ENCODE data around the gene EIF2D.
A peak's percentile ranks its signal among the peaks of the same experiment; 100 is the strongest.
"Not testable (repeated sequence)": the region's sequence is repeated elsewhere in the genome, so short reads cannot be mapped to it uniquely, and the experiment has no call there.

EIF2D gene

DNA sequence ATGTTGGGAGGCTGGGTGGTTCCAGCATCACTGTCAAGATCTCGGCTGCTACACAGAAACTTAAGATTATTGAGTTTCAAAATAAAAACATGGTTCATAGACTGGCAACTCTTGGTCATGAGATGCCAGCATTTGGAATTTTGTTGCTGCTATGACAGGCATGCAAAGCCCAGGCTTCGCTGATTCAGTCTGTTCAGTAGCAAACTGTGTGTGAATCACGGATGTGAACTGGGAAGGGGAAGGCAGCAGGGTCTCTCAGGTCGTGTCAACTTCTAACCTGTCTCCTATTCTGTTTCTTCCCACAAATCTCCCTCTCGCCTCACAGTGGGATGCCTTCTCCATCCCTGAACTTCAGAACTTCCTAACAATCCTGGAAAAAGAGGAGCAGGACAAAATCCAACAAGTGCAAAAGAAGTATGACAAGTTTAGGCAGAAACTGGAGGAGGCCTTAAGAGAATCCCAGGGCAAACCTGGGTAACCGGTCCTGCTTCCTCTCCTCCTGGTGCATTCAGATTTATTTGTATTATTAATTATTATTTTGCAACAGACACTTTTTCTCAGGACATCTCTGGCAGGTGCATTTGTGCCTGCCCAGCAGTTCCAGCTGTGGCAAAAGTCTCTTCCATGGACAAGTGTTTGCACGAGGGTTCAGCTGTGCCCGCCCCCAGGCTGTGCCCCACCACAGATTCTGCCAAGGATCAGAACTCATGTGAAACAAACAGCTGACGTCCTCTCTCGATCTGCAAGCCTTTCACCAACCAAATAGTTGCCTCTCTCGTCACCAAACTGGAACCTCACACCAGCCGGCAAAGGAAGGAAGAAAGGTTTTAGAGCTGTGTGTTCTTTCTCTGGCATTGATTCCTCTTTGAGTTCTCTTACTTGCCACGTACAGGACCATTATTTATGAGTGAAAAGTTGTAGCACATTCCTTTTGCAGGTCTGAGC is 25.5 kb downstream of the EIF2D start:
- no peak for DNase-seq

DNA sequence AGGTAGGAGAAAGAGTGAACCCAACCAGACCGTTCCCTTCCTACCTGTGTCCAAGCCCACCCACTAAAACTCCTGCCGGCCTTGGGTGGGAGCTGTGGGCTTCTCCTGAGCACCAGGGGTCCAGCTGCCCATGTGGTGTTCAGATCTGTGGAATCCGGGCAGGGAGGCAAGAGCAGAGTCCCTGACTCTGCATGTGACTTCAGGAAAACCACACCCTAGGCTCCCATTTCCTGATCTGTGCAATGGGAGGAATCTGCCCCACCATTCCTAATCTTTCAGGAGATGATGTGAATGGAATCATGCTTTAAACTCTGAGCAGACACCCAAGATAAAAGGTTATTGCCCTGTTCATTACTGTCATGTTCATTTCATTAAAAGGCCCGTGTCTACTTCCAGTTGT is 27.6 kb downstream of the EIF2D start:
- no peak for DNase-seq

DNA sequence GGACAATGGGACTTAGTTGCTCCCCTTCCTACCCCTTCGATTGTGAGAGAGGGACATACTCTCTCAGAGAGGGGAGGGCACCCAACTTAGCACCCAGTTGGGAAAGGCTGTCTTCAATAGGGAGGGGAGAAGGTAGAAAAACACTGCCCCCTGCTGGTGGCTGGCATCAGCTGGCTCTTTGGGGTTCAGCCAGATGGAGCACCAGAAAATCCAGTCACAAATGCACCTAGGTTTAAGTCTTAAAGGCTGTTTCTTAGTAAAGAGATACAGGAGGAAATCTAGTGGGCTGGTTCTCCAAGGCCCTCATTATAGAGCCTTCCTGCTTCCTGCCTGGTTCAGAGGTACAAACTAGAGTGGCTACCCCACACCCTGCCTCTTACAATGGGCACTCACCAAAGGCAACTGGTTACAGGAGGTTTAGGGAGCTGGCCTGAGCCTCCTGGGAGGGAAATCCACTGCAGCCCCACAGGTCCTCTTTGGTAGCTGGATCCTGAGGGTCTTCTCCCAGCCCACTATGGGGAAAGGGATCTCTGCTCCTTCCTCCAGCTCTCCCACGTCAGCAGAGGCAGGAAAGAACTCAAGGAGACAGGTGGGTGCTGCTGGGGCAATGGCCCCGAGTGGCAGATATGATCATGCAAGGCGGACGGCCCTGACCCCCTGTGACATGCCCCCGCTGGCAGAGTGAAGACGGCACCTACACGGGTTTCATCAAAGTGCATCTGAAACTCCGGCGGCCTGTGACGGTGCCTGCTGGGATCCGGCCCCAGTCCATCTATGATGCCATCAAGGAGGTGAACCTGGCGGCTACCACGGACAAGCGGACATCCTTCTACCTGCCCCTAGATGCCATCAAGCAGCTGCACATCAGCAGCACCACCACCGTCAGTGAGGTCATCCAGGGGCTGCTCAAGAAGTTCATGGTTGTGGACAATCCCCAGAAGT is 28.3 kb downstream of the EIF2D start:
- peak; percentile 77 for DNase-seq

DNA sequence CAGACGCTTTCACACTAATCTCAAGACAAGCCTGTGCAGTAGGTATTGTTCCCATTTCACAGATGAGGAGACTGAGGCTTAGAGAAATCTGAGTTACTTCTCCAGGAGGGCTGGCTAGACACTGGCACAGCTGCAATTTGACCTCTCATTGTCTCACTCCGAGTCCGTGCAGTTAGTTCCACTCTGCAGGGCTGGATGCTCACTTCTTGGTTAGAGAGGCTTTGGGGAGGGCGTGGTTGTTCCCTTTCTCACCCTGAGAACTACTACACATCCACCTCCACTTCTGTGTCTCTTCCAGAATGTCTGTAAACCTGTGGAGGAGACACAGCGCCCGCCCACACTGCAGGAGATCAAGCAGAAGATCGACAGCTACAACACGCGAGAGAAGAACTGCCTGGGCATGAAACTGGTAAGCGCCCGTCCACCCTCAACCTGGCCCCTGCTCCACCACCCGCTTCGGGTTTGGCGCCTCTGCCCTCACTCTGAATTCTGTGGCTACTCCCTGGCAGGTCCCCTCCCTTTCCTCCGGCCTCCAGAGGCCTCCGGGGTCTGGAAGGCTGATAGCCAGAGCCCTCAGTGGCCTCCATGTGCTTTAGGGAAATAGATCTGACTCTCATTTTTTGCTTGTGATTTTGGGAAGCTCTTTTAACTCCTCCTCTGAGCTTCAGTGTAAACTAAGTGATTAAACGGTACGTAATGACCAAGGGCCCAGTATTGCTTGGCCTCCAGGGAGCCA is 29.1 kb downstream of the EIF2D start:
- no peak for DNase-seq

DNA sequence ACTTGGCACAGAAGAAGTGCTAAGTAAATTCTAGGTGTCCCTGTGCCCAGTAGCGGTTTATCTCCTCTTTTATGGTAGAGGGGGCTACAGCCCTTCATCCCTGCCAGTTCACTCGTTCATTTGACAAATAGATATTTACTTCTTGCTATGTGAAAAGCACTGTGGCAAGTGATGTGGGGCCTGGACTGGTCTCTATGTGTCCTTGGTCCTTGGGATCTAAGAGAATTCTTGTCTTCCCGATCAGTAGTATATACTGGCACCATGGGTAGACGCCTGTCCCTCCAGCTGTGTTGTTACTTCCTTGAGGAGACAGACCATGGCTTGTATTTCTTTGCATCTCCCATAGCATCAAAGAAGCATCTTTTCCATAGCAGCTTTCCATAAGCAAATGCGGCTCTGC is 29.7 kb downstream of the EIF2D start:
- no peak for DNase-seq

DNA sequence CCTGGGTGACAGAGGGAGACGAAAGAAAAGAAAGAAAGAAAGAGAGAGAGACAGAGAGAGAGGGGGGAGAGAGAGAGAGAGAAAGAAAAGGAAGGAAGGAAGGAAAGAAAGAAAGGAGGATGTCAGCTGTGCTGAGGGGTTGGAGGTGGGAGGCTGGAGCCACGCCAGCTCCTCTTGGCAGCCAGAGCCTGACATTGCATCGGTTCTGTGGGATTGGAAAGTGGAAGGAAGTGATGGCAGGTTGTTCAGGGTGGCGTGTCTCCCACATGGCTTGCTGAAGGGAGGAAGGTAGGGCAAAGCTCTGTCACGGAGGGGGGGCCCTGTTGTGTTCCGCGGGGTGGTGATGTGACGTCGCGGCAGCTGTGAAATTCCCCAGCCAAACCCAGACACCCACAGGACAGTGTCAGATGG is 30.7 kb downstream of the EIF2D start:
- no peak for DNase-seq

DNA sequence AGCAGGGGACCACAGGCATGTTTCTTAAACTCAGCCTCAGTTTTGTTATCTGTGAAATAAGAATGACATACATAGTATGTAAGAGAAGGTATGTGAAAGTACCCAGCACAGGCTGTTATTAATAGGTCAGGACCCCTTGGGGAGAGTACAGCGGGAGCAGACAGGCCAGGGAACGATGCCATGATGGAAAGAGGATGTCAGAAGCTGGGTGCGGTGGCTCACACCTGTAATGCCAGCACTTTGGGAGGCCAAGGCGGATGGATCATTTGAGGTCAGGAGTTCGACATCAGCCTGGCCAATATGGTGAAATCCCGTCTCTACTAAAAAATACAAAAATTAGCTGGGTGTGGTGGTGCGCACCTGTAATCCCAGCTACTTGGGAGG is 31.2 kb downstream of the EIF2D start:
- not testable (repeated sequence) for DNase-seq

DNA sequence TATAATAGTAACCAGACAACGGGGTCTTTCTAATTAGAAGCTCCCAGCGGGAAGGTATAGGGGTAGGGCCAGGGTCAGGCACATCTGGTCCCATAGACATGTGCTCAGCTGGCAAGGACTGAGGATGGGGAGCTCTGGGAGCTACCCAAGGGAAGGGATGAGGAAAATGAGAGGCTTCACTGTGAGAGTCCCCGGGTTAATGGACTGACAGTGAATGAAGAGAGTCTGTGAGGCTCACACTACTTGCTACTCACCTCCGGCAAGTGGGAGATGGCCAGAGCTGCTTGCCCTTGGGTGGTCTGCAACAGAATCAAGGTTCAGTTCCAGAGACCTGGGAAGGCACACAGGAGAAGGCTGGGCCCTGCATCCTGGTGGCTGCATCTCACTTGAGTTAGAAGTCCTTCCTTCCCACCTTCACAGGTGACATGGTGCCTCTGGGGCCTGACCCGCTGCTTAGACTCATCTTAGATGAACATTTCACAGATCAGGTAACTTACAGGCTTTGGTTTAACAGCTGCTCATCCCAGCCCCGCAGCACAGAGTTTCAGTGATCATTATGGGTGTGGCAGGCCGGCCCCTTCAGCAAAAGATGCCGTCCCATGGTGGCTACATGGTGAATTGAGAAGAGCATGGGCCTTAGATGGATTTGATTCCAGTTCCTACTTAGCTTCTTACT is 31.7 kb downstream of the EIF2D start:
- DNase-seq, result no peak

DNA sequence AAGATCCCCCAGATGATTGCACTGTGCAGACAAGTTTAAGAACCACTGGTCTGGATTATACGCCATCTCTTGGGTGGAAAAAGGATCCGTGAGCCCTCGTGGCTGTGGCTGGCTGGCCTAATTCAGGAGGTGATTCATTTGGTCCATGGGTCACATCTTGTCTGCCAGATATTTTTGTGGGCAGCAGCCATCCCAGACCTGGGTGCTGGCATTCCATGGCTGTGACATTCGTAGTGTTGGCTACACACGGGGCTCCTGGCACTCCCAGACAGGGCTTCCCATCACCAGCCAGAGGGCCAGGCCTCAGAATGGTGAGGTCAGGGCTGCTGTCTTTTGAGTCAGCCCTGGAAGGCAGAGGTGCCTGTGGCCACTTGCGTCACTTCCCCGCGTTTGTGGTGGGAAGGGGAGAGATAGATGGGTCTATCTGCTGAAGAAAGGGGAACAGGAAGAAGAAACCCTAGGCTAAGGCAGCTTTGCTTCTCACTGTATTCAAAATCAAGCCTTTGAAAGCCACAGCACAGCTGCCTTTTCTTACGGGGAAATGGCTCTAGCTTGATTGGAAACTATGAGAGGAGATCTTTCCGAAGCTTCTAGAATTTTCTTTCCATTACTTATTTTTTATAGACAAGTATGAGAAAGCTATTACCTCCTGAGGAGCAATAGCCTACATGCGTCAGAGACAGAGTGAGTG is 32.4 kb downstream of the EIF2D start:
- no peak for DNase-seq

DNA sequence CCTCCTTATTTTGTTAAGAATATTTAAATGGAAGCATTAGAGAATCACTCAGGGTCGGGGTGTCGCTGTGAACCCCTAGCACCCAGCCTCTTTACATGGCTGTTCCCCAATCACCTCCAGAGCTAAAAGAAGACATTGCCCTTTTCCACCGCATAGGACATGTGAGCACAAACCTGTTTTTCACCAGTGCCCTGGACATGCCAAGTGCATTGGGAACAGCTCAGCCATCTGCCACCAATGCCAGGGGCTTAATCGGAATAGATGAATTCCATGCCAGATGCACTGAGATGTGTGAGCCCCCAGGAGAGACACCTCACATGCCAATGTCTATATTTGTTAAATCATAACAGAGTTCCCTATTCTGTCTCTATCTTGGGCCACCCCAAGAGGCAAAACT is 33.3 kb downstream of the EIF2D start:
- DNase-seq, result no peak

DNA sequence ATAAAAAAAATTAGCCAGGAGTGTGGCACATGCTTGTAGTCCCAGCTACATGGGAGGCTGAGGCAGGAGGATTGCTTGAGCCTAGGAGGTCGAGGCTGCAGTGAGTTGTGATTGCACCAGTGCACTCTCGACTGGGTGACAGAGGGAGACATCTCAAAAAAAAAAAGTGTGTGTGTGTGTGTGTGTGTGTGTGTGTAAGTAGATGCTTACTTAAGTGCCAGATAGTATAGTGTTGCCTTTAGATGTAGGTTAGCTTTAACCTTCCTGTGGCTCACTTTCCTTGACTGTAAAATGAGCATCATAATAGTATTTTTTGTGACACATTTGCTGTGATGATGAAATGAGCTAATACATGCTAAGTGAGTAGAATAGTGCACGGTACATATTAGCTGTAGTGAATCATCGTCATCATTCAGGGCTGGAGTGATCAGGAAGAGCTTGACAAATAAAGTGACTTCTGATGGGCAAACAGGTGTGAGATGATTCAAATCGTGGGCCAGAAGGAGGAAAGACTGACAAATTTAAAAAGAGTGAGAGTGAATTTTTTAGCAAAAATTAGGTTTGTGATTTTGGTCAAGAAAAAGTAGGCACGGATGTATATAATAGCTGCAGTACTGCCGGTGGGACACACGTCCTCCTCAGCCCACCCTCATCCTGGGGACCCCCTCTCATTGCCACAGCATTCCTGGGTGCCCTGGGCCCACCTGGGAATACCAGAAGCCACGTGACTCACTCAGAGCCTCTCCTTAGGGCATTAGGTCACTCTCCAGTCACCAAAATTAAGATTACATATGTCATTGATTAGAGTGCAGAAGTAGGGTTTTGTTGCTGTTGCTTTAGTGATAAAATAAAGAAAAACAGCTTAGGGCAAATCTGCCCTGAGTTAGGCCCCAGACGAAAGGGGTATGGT is 33.9 kb downstream of the EIF2D start:
- DNase-seq, result no peak

DNA sequence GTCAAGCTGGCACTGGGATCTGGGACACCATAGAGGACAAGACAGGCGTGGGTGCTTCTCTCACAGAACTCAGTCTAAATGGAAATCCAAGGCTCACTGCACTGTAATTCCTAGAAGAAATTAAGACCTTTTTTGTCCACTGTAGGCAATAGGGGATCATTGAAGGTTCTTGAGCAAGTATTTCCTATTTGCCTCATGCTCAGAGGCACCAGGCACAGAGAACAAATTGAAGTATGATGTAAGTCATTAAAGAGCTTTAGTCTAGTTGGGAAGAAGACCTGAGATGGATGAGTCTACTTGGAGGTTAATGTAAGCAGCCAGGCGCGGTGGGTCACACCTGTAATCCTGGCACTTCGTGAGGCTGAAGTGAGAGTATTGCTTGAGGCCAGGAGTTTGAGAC is 34.6 kb downstream of the EIF2D start:
- DNase-seq, result no peak

DNA sequence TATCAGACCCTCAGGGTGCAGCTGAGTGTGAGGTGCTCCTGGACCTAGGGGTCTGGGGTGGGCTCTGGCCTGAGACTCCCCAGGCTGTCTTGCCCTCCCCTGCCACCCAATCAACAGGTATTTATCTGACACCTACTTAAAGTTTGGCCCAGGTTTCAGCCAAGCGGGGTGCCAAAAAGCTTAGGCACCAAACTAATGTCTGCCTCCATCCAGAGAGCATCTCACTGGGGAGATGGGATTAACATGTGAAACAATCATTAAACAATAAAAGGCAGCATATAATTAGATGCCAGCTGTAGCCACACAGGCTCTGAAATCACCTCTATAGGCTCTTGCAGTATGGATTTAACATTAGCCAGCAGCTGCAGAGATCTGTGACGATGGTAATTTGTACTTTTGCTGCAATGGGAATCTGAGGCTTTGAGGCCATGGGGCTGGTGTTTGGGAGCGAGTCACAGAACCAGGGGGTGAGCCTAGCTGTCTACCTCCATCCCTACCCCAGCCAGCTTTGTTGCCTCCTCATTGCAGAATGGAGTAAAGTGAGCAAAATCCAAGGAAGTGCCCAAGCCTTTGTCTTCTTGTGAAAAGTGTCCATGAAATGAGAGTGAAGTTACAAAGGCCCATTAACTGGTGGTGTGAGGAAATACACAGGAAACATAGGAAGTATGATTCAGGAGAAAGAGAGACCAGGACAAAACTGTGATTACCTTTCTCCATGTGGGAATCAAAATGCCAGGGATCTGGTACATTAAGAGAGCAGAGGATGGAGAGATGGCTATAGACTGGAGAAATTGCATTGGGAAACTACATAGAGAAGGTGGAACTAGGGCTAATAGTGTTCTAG is 36.1 kb downstream of the EIF2D start:
- no peak for DNase-seq

DNA sequence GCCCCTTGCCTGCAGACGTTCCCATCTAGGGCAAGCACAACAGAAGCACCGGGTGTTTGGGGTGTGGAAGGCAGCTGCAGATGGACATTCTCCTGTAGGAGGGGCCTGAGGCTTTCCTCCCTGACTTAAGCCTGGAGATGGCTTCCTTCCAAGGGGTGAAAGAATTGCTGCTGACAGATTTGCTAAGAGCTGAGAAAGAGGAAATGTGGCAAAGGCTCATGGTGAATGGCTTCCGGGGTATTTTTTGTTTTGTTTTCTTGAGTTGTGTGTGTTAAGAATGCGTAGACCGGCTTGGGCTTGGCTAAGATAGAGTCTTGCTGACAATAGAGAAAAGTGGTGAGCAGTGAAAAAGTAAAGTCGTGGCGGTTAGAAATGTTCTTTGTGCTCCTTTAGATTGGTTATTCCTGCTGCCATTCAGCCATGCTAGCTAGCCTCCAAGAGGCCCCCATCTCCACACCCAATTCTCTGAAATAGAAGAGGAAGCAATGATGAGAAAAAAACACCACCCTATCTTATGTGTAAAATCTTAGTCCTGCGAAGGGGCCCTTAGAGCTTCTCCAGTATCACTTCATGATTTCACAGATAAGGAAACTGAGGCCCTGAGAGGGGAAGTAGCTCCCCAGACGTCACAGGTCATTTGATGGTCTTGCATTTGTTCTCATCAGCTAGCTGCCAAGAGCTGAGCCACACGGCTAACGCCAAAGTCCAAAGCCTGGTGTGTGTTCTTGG is 36.9 kb downstream of the EIF2D start:
- DNase-seq, result no peak

DNA sequence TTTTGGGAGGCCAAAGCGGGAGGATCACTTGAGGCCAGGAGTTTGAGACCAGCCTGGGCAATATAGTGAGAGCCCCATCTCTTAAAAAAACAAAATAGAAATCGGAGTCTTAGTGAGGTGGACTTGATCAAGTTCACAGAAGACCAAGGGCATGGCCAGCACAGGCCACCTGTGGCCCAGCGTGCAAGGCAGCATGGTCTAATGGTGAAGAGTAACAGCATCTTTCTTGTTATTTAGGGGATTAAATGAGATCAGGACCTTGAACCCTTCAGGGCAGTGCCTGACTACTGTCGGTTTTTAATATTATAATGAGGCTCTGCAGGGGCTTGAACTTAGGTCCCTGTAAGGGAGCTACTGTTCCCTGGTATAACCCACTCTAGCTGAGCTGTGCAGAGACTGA is 38.5 kb downstream of the EIF2D start:
- no peak for DNase-seq

DNA sequence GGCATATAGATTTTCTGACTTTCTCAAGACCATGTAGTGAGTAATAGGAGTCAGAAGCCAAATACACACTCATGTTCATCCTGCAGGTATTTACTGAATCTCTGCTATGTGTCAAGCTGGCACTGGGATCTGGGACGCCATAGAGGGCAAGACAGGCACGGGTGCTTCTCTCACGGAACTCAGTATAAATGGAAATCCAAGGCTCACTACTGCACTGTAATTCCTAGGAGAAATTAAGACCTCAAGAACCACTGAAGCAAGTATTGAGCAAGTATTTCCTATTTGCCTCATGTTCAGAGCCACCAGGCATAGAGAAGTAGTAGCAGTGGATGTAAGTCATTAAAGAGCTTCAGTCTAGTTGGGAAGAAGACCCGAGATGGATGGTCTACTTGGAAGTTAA is 38.9 kb downstream of the EIF2D start:
- no peak for DNase-seq

DNA sequence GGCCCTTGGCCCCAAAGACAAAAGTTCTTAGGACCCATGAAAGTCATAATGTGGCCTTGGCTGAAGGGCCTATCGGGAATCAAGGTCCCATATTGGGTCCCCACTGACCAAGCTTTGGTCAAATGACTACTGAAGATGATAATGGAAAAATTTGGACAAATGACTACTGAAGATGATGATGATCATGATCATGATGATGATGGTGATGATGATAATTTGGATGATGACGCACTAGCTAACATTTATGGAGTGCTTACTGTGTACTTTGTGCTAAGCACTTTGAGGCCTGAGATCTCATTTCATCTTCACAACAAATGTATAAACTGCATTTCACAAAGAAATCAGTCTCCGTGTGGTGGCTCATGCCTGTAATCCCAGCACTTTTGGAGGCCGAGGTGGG is 39.4 kb downstream of the EIF2D start:
- DNase-seq, result no peak

DNA sequence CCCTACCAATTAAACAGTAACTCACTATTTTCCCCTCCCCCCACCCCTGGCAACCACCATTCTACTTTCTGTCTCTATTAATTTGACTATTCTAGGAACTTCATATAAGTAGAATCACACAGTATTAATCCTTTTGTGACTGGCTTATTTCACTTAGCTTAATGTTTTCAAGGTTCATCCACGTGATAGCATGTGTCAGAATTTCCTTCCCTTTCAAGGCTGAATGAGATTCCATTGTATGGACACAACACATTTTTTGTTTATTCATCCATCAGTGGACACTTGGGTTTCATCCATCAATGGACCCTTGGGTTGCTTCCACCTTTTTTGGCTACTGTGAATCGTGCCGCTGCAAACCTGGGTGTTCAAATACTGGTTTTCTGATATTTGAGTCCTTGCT is 41.7 kb downstream of the EIF2D start:
- no peak for DNase-seq

DNA sequence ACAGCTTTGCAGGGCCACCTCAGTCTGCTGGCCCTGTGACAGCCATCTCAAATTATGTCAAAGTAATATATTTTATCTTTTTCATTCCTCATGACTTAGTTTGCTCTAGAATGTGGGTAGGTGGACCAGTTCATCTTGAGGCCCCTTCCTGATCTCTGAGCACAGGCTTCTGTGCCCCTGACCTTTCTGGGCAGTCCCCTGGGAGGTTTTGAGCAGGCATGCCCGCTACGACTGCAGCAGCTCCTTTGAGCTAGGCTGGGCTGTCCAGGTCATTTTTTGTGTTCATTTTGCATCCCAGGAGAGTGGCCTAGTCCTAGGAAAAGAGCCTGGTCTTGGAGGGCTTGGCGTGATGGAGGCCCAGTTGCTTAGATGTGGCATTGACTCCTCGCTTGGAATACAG is 42.7 kb downstream of the EIF2D start:
- DNase-seq, result no peak
